ENCODE results near the gene TAS2R30. TPM values are rescaled to one million over a fixed set of nuclear protein-coding genes. Genes with fewer than 3 reads are reported as not detected.

Gene TAS2R30
- total RNA-seq (42.9 TPM), polyA plus RNA-seq (not detected)

- no peak for DNase-seq (ENCODE audit: extremely low spot score)
- H3K27ac ChIP-seq (ENCODE audit: low read depth): no peak within 1 kb of the TSS
- no peaks in the 10 kb centered on the region for H3K36me3 ChIP-seq (ENCODE audit: insufficient read depth)
- H3K4me3 ChIP-seq (ENCODE audit: low read depth, low read length): no peak within 1 kb of the TSS
- H3K4me1 ChIP-seq (ENCODE audit: insufficient read depth): no peaks in the 10 kb centered on the region
- 73% methylated on average over 3 of the region's 3 CpGs for WGBS
These were observed at the start of gene TAS2R30 for GRCh38 chr12:11134305-11134704. Gene TAS2R30 (minus strand): TSS chr12:11134644. CDS start chr12:11134244, 400 bp downstream.

- Histone ChIP-seq H3K36me3 (ENCODE audit: insufficient read depth) (no peaks in the 10 kb centered on the region), H3K27ac (ENCODE audit: low read depth) (no peak overlapping the region), H3K4me3 (ENCODE audit: low read depth, low read length) (no peak overlapping the region), H3K4me1 (ENCODE audit: insufficient read depth) (no peaks in the 10 kb centered on the region)
- no peak for DNase-seq (ENCODE audit: extremely low spot score)
These were observed 48.6 kb upstream of the TAS2R30 start for GRCh38 chr12:11183011-11183410.

- DNase-seq (ENCODE audit: extremely low spot score): no peak
- Histone ChIP-seq H3K36me3 (ENCODE audit: insufficient read depth) (no peaks in the 10 kb centered on the region), H3K27ac (ENCODE audit: low read depth) (no peak overlapping the region), H3K4me1 (ENCODE audit: insufficient read depth) (no peaks in the 10 kb centered on the region), H3K4me3 (ENCODE audit: low read depth, low read length) (no peak overlapping the region)
These were observed 48.1 kb upstream of the TAS2R30 start for GRCh38 chr12:11182529-11182928.

GRCh38 chr12:11178250-11178649 lies 43.8 kb upstream of the TAS2R30 start:
- no peak for DNase-seq (ENCODE audit: extremely low spot score)
- WGBS: 92% methylated on average over 1 of the region's 1 CpG
- H3K4me3 ChIP-seq (ENCODE audit: low read depth, low read length): no peak overlapping the region

GRCh38 chr12:11174022-11174421 lies 39.6 kb upstream of the TAS2R30 start:
- Histone ChIP-seq H3K36me3 (ENCODE audit: insufficient read depth) (no peaks in the 10 kb centered on the region), H3K4me1 (ENCODE audit: insufficient read depth) (peaks cover 1% of the 10 kb centered on the region), H3K27ac (ENCODE audit: low read depth) (no peak overlapping the region), H3K4me3 (ENCODE audit: low read depth, low read length) (no peak overlapping the region)
- 96% methylated on average over 2 of the region's 2 CpGs for WGBS
- no peak for DNase-seq (ENCODE audit: extremely low spot score)

More at GRCh38 chr12:11178250-11178649, 43.8 kb upstream of the TAS2R30 start:
- Histone ChIP-seq H3K36me3 (ENCODE audit: insufficient read depth) (no peaks in the 10 kb centered on the region), H3K27ac (ENCODE audit: low read depth) (no peak overlapping the region), H3K4me1 (ENCODE audit: insufficient read depth) (peaks cover 1% of the 10 kb centered on the region)

- H3K4me1 ChIP-seq (ENCODE audit: insufficient read depth): peaks cover 1% of the 10 kb centered on the region
These were observed 37.7 kb upstream of the TAS2R30 start for GRCh38 chr12:11171969-11172675.

GRCh38 chr12:11171145-11171968 lies 36.9 kb upstream of the TAS2R30 start, which contains the start of gene SMIM10L1:
Gene SMIM10L1 (plus strand): TSS chr12:11171194. CDS start chr12:11171357, 163 bp downstream.
- peak within 1 kb of the TSS; percentile 93 for H3K27ac ChIP-seq (ENCODE audit: low read depth)
- DNase-seq (ENCODE audit: extremely low spot score): peak; percentile 86
- H3K36me3 ChIP-seq (ENCODE audit: insufficient read depth): no peaks in the 10 kb centered on the region
- WGBS: under 1% methylated on average over 70 of the region's 70 CpGs
- H3K4me1 ChIP-seq (ENCODE audit: insufficient read depth): peaks cover 1% of the 10 kb centered on the region
- H3K4me3 ChIP-seq (ENCODE audit: low read depth, low read length): peak within 1 kb of the TSS; percentile 74

More at GRCh38 chr12:11171969-11172675, 37.7 kb upstream of the TAS2R30 start:
- H3K4me3 ChIP-seq (ENCODE audit: low read depth, low read length): peak overlapping the region; percentile 74
- peak; percentile 29 for DNase-seq (ENCODE audit: extremely low spot score)
- H3K36me3 ChIP-seq (ENCODE audit: insufficient read depth): no peaks in the 10 kb centered on the region
- H3K27ac ChIP-seq (ENCODE audit: low read depth): no peak overlapping the region
- 3% methylated on average over 10 of the region's 10 CpGs for WGBS

- 3% methylated on average over 4 of the region's 4 CpGs for WGBS
- Histone ChIP-seq H3K36me3 (ENCODE audit: insufficient read depth) (no peaks in the 10 kb centered on the region), H3K4me1 (ENCODE audit: insufficient read depth) (peaks cover 1% of the 10 kb centered on the region), H3K27ac (ENCODE audit: low read depth) (no peak overlapping the region), H3K4me3 (ENCODE audit: low read depth, low read length) (peak overlapping the region; percentile 74)
- no peak for DNase-seq (ENCODE audit: extremely low spot score)
These were observed 36.3 kb upstream of the TAS2R30 start for GRCh38 chr12:11170810-11171144.

- H3K4me1 ChIP-seq (ENCODE audit: insufficient read depth): no peaks in the 10 kb centered on the region
- no peaks in the 10 kb centered on the region for H3K36me3 ChIP-seq (ENCODE audit: insufficient read depth)
- H3K4me3 ChIP-seq (ENCODE audit: low read depth, low read length): no peak overlapping the region
- no peak for DNase-seq (ENCODE audit: extremely low spot score)
- no peak overlapping the region for H3K27ac ChIP-seq (ENCODE audit: low read depth)
These were observed 31.9 kb upstream of the TAS2R30 start for GRCh38 chr12:11166300-11166699.

- no peaks in the 10 kb centered on the region for H3K4me1 ChIP-seq (ENCODE audit: insufficient read depth)
- H3K4me3 ChIP-seq (ENCODE audit: low read depth, low read length): no peak overlapping the region
- H3K27ac ChIP-seq (ENCODE audit: low read depth): no peak overlapping the region
- DNase-seq (ENCODE audit: extremely low spot score): no peak
- H3K36me3 ChIP-seq (ENCODE audit: insufficient read depth): no peaks in the 10 kb centered on the region
These were observed 29.9 kb upstream of the TAS2R30 start for GRCh38 chr12:11164384-11164783.

- peaks cover 1% of the 10 kb centered on the region for H3K4me1 ChIP-seq (ENCODE audit: insufficient read depth)
- WGBS: 96% methylated on average over 1 of the region's 1 CpG
- DNase-seq (ENCODE audit: extremely low spot score): no peak
- no peak overlapping the region for H3K27ac ChIP-seq (ENCODE audit: low read depth)
- H3K36me3 ChIP-seq (ENCODE audit: insufficient read depth): no peaks in the 10 kb centered on the region
- H3K4me3 ChIP-seq (ENCODE audit: low read depth, low read length): no peak overlapping the region
These were observed 28.1 kb upstream of the TAS2R30 start for GRCh38 chr12:11162502-11162901.

GRCh38 chr12:11158885-11159444 lies 24.5 kb upstream of the TAS2R30 start:
- Histone ChIP-seq H3K27ac (ENCODE audit: low read depth) (no peak overlapping the region), H3K4me1 (ENCODE audit: insufficient read depth) (peaks cover 1% of the 10 kb centered on the region), H3K4me3 (ENCODE audit: low read depth, low read length) (no peak overlapping the region), H3K36me3 (ENCODE audit: insufficient read depth) (no peaks in the 10 kb centered on the region)
- WGBS: 60% methylated on average over 5 of the region's 5 CpGs
- no peak for DNase-seq (ENCODE audit: extremely low spot score)

- Histone ChIP-seq H3K4me1 (ENCODE audit: insufficient read depth) (peaks cover 1% of the 10 kb centered on the region), H3K27ac (ENCODE audit: low read depth) (no peak overlapping the region), H3K4me3 (ENCODE audit: low read depth, low read length) (no peak overlapping the region), H3K36me3 (ENCODE audit: insufficient read depth) (no peaks in the 10 kb centered on the region)
- 99% methylated on average over 1 of the region's 1 CpG for WGBS
- DNase-seq (ENCODE audit: extremely low spot score): no peak
These were observed 20.0 kb upstream of the TAS2R30 start for GRCh38 chr12:11154400-11154925.

- Histone ChIP-seq H3K36me3 (ENCODE audit: insufficient read depth) (no peaks in the 10 kb centered on the region), H3K27ac (ENCODE audit: low read depth) (no peak overlapping the region), H3K4me1 (ENCODE audit: insufficient read depth) (no peaks in the 10 kb centered on the region), H3K4me3 (ENCODE audit: low read depth, low read length) (no peak overlapping the region)
- WGBS: 95% methylated on average over 2 of the region's 2 CpGs
- DNase-seq (ENCODE audit: extremely low spot score): no peak
These were observed 18.3 kb upstream of the TAS2R30 start for GRCh38 chr12:11152725-11153124.

Data from urinary bladder (tissue), 4 donors.